AG04450 (cell line): Measurements from ENCODE around the gene POU3F1. TPM values are rescaled to one million over a fixed set of nuclear protein-coding genes. Genes with fewer than 3 reads are reported as not detected.
A peak's percentile ranks its signal among the peaks of the same experiment; 100 is the strongest.

ENCODE experiments used
- CTCF ChIA-PET: fragments of 300-600, 350-600 bp; formaldehyde crosslinking; extraction: SDS; loops from one replicate; lab custom pipeline; 2022; ENCODE audit warnings: antibody characterized with exemption, inconsistent platforms; lab: Charles Lee
- POLR2A ChIA-PET: fragments of 350-600 bp; formaldehyde crosslinking; extraction: SDS; loops from one replicate; lab custom pipeline; 2021; ENCODE audit warnings: antibody characterized with exemption, inconsistent platforms; lab: Yijun Ruan, JAX
- DNase-seq: peaks from one replicate; pipeline ENCODE4 v3.0.0-alpha.2; 2011; ENCODE audit warnings: low read depth, low spot score
- H3K27ac ChIP-seq: one replicate; pipeline ENCODE4 v1.5.1; 2012; ENCODE audit warnings: low read depth, low read length, control low read depth
- H3K27me3 ChIP-seq: one replicate; pipeline ENCODE4 v1.6.0; 2012; ENCODE audit warnings: low read length; ENCODE audit not compliant: control insufficient read depth, insufficient read depth
- H3K4me3 ChIP-seq: 2 replicates; pipeline ENCODE4 v1.5.1; 2011; ENCODE audit warnings: mild to moderate bottlenecking, low read depth, low read length, control low read depth
- H3K9me3 ChIP-seq: 2 replicates; pipeline ENCODE4 v1.5.1; 2012; ENCODE audit warnings: low read length; ENCODE audit not compliant: control insufficient read depth, insufficient read depth
- polyA plus RNA-seq: library from polyadenylated mRNA; depleted of rRNA; stranded (reverse); fragments of >200 nt; gene quantifications from 2 replicates; pipeline ENCODE4 v1.2.3, GENCODE V29; 2011
- TF ChIP-seq, protein P1 (sequence below): IDR thresholded peaks from 2 replicates; pipeline ENCODE4 v1.5.1; 2011; ENCODE audit warnings: low read depth, low read length, control low read depth, inconsistent platforms

The POU3F1 gene
- polyA plus RNA-seq, 1 experiment = not detected

DNA sequence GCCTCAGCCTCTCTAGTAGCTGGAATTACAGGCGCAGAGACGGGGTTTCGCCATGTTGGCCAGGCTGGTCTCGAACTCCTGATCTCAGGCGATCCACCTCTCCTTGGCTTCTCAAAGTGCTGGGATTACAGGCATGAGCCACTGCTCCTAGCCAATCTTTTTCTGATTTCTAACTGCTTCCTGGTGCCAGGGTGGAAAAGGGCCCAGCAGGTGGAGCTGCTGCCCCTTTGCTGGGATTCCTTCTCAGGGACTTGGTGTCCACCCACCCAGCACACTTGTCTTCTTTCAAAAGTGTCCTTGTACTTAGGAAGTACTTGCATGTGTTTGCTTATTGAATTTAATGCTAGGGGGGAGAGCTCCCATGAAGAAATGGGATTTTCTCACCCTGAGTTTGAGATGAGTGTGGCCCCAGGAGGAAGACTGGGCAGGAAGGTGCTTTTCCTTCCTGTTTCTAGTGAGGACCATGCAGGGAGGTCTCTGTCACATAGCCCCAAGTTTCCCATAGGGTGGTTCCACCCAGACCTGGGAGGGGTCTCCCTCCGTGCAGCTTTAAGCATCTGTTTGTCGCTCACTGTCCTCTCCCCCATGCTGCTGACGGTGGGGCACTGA is 19.9 kb downstream of the POU3F1 start:
- Histone ChIP-seq H3K27me3 (no peaks in the 10 kb centered on the region), H3K27ac (no peak overlapping the region), H3K4me3 (no peak overlapping the region), H3K9me3 (no peaks in the 10 kb centered on the region)
- ChIA-PET CTCF (interaction anchor here (0.5 to 4.8 kb wide), 13 partner anchors 7 to 1092 kb away, joined by 3 to 39 read pairs (median 4); partner anchors contain the start of gene SF3A3), POLR2A (interaction anchor here (0.6 to 1.3 kb wide), 3 partner anchors 14 to 809 kb away, joined by 3 to 4 read pairs (median 4); partner anchors contain the start of genes C1orf122, UTP11 and YRDC)
- no peak for DNase-seq
- TF ChIP-seq, protein P1, sequence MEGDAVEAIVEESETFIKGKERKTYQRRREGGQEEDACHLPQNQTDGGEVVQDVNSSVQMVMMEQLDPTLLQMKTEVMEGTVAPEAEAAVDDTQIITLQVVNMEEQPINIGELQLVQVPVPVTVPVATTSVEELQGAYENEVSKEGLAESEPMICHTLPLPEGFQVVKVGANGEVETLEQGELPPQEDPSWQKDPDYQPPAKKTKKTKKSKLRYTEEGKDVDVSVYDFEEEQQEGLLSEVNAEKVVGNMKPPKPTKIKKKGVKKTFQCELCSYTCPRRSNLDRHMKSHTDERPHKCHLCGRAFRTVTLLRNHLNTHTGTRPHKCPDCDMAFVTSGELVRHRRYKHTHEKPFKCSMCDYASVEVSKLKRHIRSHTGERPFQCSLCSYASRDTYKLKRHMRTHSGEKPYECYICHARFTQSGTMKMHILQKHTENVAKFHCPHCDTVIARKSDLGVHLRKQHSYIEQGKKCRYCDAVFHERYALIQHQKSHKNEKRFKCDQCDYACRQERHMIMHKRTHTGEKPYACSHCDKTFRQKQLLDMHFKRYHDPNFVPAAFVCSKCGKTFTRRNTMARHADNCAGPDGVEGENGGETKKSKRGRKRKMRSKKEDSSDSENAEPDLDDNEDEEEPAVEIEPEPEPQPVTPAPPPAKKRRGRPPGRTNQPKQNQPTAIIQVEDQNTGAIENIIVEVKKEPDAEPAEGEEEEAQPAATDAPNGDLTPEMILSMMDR = peak; percentile 78

DNA sequence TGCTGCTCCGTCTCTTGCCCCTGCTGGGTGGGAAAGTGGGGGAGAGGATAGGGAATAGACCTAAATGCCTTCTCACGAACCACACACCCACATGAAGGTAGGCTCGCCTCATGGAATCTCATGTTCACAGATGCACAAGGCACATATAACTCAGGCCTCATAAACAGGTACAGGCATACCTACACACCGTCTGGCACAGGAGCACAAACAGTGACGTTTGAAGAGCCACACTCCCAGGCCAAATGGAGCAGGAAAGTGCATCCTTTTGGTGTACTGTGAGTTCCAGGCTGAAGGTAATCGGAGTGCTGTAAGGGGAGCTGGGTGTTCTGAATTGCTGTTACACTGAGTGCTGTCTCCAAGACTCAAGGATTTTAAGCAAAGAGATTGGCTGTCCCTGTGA is 20.9 kb downstream of the POU3F1 start:
- no peak overlapping the region for H3K4me3 ChIP-seq
- ChIA-PET CTCF (interaction anchor here (0.6 to 18.7 kb wide), 9 partner anchors 34 to 811 kb away, joined by 3 to 179 read pairs (median 4); partner anchors contain the start of gene SF3A3), POLR2A (interaction anchor here (0.9 kb wide), 1 partner anchor 810 kb away, joined by 4 read pairs; no protein-coding TSS in a partner anchor)
- no peak for DNase-seq
- H3K27me3 ChIP-seq = no peaks in the 10 kb centered on the region
- TF ChIP-seq, protein P1 = no peak
- no peak overlapping the region for H3K27ac ChIP-seq
- no peaks in the 10 kb centered on the region for H3K9me3 ChIP-seq

DNA sequence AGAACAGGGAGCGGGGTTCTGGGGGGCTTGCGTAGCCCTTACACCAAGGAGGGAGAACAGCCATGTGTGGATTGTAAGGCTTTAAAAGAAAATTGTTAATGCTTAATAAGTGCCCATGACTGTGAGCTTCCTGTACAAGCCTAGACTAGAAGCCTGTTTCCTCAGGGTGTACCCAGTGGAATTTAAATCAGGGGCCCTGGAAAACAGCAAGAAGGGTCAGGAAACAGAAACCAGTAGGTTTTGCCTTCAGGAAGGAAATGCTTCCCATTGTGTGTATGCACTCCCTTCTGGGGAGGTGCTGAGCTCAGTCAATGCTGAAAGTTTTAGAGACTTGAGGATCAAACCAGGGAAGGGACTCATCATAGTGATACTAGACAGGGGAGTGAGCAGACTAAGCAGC is 21.4 kb downstream of the POU3F1 start:
- CTCF ChIA-PET = interaction anchor here (1.1 to 18.7 kb wide), 4 partner anchors 34 to 810 kb away, joined by 3 to 179 read pairs (median 4); partner anchors contain the start of gene SF3A3
- POLR2A ChIA-PET = no interaction called here

DNA sequence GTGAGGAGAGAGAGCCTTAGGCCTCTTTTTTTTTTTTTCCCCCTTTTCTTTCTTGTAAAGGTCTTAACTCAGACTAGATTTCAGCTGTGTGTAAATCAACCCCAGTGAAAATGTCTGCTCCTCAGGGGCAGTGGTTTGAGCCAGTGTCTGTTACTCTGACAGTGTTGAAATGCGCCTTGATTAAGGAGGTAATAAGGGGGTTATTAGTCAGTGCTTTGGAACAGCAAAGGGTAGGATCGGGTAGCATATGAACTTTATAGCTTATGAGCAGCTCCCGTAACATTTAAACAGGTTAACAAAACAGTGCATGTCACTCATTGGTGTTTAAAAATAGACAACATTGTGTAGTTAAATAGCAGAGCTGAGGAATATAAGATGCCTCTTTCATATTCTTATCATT is 23.8 kb downstream of the POU3F1 start:
- Histone ChIP-seq H3K9me3 (no peaks in the 10 kb centered on the region), H3K27ac (no peak overlapping the region), H3K4me3 (no peak overlapping the region), H3K27me3 (no peaks in the 10 kb centered on the region)
- TF ChIP-seq, protein P1 = no peak
- ChIA-PET POLR2A (no interaction called here), CTCF (interaction anchor here (0.6 to 18.7 kb wide), 3 partner anchors 31 to 1034 kb away, joined by 3 to 179 read pairs (median 3); partner anchors contain the start of gene SF3A3)
- DNase-seq = no peak

More for the DNA sequence above, 21.4 kb downstream of the POU3F1 start:
- H3K9me3 ChIP-seq = no peaks in the 10 kb centered on the region
- no peaks in the 10 kb centered on the region for H3K27me3 ChIP-seq
- DNase-seq = no peak
- TF ChIP-seq, protein P1 = no peak
- no peak overlapping the region for H3K27ac ChIP-seq
- no peak overlapping the region for H3K4me3 ChIP-seq

DNA sequence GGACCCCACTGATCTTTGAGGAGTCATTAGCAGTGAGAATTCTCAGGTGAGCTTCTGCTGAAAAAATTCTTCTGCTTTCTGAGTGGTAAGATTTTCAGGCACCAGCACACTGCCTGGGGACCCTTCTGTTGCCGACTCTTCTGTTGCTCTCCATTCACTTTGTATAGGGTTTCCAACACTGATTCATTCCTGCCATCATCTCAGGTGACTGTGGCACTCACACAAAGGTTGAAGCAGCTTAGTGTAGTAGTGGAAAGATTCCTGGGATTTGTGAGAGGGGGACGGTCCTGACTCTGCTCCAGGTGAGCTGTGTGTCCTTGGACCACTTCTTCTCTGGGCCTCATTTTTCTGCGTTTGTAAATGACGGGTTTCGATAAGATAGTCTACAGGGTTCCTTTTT is 24.6 kb downstream of the POU3F1 start:
- Histone ChIP-seq H3K27me3 (no peaks in the 10 kb centered on the region), H3K4me3 (no peak overlapping the region), H3K9me3 (no peaks in the 10 kb centered on the region), H3K27ac (no peak overlapping the region)
- TF ChIP-seq, protein P1 = no peak
- DNase-seq = no peak
- CTCF ChIA-PET = interaction anchor here (0.6 to 18.7 kb wide), 4 partner anchors 10 to 1035 kb away, joined by 3 to 179 read pairs (median 4); partner anchors contain the start of gene SF3A3
- POLR2A ChIA-PET = no interaction called here
